Dendritic cell treated with granulocyte-macrophage colony-stimulating factor and Interleukin-4, amounts not matched to agents 40 ng/mL and 50 ng/mL, for 4 days (primary cell): ENCODE measurements around the gene CYP46A1.
"Not testable (repeated sequence)": the region's sequence is repeated elsewhere in the genome, so short reads cannot be mapped to it uniquely, and the experiment has no call there.

Experiments
- H3K27ac Mint-ChIP-seq: one replicate; pipeline ENCODE4 v1.8.0; 2022; ENCODE audit warnings: mild to moderate bottlenecking, mixed read lengths
- H3K27me3 Mint-ChIP-seq: one replicate; pipeline ENCODE4 v1.8.0; 2022; ENCODE audit warnings: mild to moderate bottlenecking, mixed read lengths
- H3K36me3 Mint-ChIP-seq: one replicate; pipeline ENCODE4 v1.8.0; 2022; ENCODE audit warnings: low read depth, mixed read lengths
- H3K4me1 Mint-ChIP-seq: one replicate; pipeline ENCODE4 v1.8.0; 2022; ENCODE audit warnings: low read depth, mixed read lengths
- H3K4me3 Mint-ChIP-seq: one replicate; pipeline ENCODE4 v1.8.0; 2022; ENCODE audit warnings: mild to moderate bottlenecking, moderate library complexity, mixed read lengths
- H3K9me3 Mint-ChIP-seq: one replicate; pipeline ENCODE4 v1.8.0; 2022; ENCODE audit warnings: mixed read lengths
- intact Hi-C: fragments of 100-400 bp; cut with micrococcal nuclease; formaldehyde crosslinking; loops from one replicate; pipeline ENCODE4 v1.15.0; 2022

Gene CYP46A1

DNA sequence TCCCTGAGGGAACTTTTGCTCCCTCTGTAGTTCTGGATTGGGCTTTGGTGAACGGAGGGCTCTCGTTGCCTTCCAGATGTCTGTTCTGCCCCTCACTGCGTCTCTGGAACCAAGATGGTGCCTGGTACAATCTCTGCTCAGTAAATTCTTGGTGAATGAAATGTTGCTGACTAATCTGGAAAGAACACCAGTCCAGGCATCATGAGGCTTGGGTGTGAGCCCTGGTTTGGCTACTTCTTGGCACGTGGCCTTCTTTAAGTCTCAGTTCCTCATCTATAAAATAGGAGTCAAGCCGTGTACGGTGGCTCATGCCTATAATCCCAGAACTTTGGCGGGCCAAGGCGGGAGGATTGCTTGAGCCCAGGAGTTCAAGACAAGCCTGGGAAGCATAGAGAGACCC lies 34.9 kb upstream of the CYP46A1 start:
- Mint-ChIP-seq H3K9me3 (no peaks in the 10 kb centered on the region), H3K36me3 (no peaks in the 10 kb centered on the region), H3K27ac (no peak overlapping the region), H3K4me3 (no peak overlapping the region), H3K27me3 (peaks cover 38% of the 10 kb centered on the region), H3K4me1 (no peaks in the 10 kb centered on the region)
- intact Hi-C loops, result no loop called here

GRCh38 chr14:99649643-99650042 lies 34.5 kb upstream of the CYP46A1 start:
- Mint-ChIP-seq H3K9me3 (no peaks in the 10 kb centered on the region), H3K27ac (no peak overlapping the region), H3K4me3 (no peak overlapping the region), H3K27me3 (peaks cover 38% of the 10 kb centered on the region), H3K4me1 (no peaks in the 10 kb centered on the region), H3K36me3 (no peaks in the 10 kb centered on the region)
- intact Hi-C loops, result no loop called here

- intact Hi-C loops, result no loop called here
- Mint-ChIP-seq H3K36me3 (no peaks in the 10 kb centered on the region), H3K27me3 (peaks cover 37% of the 10 kb centered on the region), H3K9me3 (no peaks in the 10 kb centered on the region), H3K4me1 (no peaks in the 10 kb centered on the region), H3K27ac (no peak overlapping the region), H3K4me3 (no peak overlapping the region)
Measured at GRCh38 chr14:99650189-99650588, 33.9 kb upstream of the CYP46A1 start.

DNA sequence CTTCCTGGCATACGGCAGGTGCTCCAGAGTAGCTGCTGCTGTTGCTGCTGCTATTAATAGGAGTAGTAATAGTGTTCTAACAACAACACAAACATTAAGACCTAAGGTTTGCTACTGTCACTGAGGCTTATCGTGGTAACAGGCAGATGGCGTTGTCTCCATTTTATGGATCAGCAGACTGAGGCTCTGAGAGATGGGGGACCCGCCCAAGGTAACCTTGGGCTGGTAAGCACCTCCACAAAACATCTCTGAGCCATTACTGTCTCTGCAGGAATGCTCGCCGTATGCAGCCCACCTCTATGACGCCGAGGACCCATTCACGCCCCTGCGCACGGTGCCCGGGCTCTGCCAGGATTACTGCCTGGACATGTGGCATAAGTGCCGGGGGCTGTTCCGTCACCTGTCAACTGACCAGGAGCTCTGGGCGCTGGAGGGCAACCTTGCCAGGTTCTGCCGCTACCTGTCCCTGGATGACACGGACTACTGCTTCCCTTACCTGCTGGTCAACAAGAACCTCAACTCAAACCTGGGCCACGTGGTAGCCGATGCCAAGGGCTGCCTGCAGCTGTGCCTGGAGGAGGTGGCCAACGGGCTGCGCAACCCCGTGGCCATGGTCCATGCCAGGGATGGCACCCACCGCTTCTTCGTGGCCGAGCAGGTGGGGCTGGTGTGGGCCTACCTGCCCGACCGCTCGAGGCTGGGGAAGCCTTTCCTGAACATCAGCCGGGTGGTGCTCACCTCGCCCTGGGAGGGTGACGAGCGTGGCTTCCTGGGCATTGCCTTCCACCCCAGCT lies 31.9 kb upstream of the CYP46A1 start:
- Mint-ChIP-seq H3K27me3 (peaks cover 32% of the 10 kb centered on the region), H3K27ac (no peak overlapping the region), H3K9me3 (no peaks in the 10 kb centered on the region), H3K36me3 (no peaks in the 10 kb centered on the region), H3K4me3 (no peak overlapping the region), H3K4me1 (no peaks in the 10 kb centered on the region)
- intact Hi-C loops, result no loop called here

DNA sequence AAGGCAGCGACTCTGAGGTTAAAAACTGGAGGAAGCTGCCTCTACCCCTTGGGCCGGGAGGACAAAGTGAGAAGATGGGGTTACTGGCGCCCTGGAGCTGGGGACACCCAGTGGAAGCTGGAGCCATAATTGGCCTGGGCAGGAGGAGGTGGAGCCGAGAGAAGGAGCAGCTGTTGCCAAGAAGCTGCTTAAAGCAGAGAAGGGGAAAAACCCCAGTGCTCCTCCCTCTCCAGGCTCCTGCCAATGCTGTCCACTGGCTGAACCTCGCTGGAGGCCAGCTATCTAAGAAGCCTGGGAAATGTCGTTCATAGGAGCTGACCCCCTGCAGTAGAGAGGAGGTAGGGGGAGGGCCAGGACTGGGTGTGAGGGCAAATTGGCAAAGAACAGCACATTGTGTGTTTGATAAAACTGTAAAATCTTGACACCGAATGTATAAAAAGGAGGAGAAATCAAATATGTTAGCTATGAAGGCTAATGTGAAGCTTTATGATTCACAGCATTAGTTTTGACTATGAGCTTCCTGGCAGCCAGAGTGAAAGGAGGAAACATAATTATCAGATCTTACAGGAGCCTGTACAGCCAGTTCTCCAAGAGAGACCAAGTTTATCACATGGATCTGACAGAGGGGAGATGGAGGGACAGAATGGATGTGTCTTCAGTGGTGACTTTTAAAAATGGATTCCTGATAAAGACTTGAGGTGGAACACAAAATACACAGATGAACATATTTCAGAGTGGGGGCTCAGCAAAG lies 29.7 kb upstream of the CYP46A1 start:
- H3K27me3 Mint-ChIP-seq, result peaks cover 40% of the 10 kb centered on the region
- H3K36me3 Mint-ChIP-seq, result no peaks in the 10 kb centered on the region
- no peaks in the 10 kb centered on the region for H3K4me1 Mint-ChIP-seq
- intact Hi-C loops, result no loop called here
- H3K9me3 Mint-ChIP-seq, result no peaks in the 10 kb centered on the region
- H3K4me3 Mint-ChIP-seq, result no peak overlapping the region
- no peak overlapping the region for H3K27ac Mint-ChIP-seq

GRCh38 chr14:99655521-99655920 lies 28.6 kb upstream of the CYP46A1 start:
- peaks cover 50% of the 10 kb centered on the region for H3K27me3 Mint-ChIP-seq
- H3K9me3 Mint-ChIP-seq, result no peaks in the 10 kb centered on the region
- no peak overlapping the region for H3K4me3 Mint-ChIP-seq
- H3K36me3 Mint-ChIP-seq, result no peaks in the 10 kb centered on the region
- no peaks in the 10 kb centered on the region for H3K4me1 Mint-ChIP-seq
- intact Hi-C loops, result no loop called here
- no peak overlapping the region for H3K27ac Mint-ChIP-seq

GRCh38 chr14:99656171-99656570 lies 27.9 kb upstream of the CYP46A1 start:
- Mint-ChIP-seq H3K27me3 (peaks cover 55% of the 10 kb centered on the region), H3K36me3 (no peaks in the 10 kb centered on the region), H3K4me3 (no peak overlapping the region), H3K4me1 (no peaks in the 10 kb centered on the region), H3K9me3 (no peaks in the 10 kb centered on the region), H3K27ac (no peak overlapping the region)
- intact Hi-C loops, result no loop called here

GRCh38 chr14:99657645-99658155 lies 26.4 kb upstream of the CYP46A1 start:
- no peaks in the 10 kb centered on the region for H3K9me3 Mint-ChIP-seq
- peaks cover 71% of the 10 kb centered on the region for H3K27me3 Mint-ChIP-seq
- intact Hi-C loops, result no loop called here
- no peak overlapping the region for H3K27ac Mint-ChIP-seq
- H3K4me1 Mint-ChIP-seq, result no peaks in the 10 kb centered on the region
- no peaks in the 10 kb centered on the region for H3K36me3 Mint-ChIP-seq
- no peak overlapping the region for H3K4me3 Mint-ChIP-seq

GRCh38 chr14:99658218-99658845 lies 25.8 kb upstream of the CYP46A1 start:
- Mint-ChIP-seq H3K27ac (no peak overlapping the region), H3K4me1 (no peaks in the 10 kb centered on the region), H3K9me3 (no peaks in the 10 kb centered on the region), H3K4me3 (no peak overlapping the region), H3K36me3 (no peaks in the 10 kb centered on the region), H3K27me3 (peaks cover 74% of the 10 kb centered on the region)
- intact Hi-C loops, result no loop called here

DNA sequence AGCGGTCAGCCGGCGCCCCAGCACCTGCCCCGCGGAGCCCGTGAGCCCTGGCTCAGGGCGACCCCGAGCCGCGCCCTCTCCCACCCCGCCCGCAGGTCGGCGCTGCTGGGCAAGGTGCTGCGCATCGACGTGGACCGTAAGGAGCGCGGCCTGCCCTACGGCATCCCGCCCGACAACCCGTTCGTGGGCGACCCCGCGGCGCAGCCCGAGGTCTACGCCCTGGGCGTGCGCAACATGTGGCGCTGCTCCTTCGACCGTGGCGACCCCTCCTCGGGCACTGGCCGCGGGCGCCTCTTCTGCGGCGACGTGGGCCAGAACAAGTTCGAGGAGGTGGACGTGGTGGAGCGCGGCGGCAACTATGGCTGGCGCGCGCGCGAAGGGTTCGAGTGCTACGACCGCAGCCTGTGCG lies 24.8 kb upstream of the CYP46A1 start:
- Mint-ChIP-seq H3K9me3 (no peaks in the 10 kb centered on the region), H3K4me3 (no peak overlapping the region), H3K36me3 (no peaks in the 10 kb centered on the region), H3K27ac (no peak overlapping the region), H3K27me3 (peaks cover 70% of the 10 kb centered on the region), H3K4me1 (no peaks in the 10 kb centered on the region)
- intact Hi-C loops, result no loop called here

GRCh38 chr14:99660006-99660566 lies 24.0 kb upstream of the CYP46A1 start:
- Mint-ChIP-seq H3K4me3 (no peak overlapping the region), H3K4me1 (no peaks in the 10 kb centered on the region), H3K27ac (no peak overlapping the region), H3K9me3 (no peaks in the 10 kb centered on the region), H3K36me3 (no peaks in the 10 kb centered on the region), H3K27me3 (peaks cover 66% of the 10 kb centered on the region)
- intact Hi-C loops, result no loop called here

DNA sequence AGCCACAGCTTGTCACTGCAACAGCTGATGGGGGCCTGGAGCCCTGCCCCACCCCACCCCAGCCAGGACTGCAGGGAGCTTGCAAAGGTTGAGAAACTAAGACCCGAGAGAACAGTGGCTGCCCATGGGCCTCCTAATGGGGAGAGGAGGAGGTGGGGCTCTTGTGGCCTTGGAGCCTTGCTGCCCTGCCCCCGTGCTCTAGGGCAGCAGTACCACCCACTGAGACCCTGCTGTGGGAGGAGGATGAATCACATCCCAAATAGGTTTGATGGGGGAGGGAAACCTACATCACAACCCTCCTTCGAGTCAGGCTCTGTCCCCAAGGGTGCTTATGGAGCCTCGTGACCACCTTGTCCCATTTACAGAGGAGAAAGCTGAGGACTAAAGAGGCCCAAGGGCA lies 23.3 kb upstream of the CYP46A1 start:
- peaks cover 66% of the 10 kb centered on the region for H3K27me3 Mint-ChIP-seq

GRCh38 chr14:99661206-99661605 lies 22.9 kb upstream of the CYP46A1 start:
- H3K9me3 Mint-ChIP-seq, intact Hi-C loops: not testable (repeated sequence)

More for the DNA sequence above, 23.3 kb upstream of the CYP46A1 start:
- Mint-ChIP-seq H3K9me3 (no peaks in the 10 kb centered on the region), H3K4me1 (no peaks in the 10 kb centered on the region), H3K27ac (no peak overlapping the region), H3K36me3 (no peaks in the 10 kb centered on the region), H3K4me3 (no peak overlapping the region)
- intact Hi-C loops, result no loop called here

DNA sequence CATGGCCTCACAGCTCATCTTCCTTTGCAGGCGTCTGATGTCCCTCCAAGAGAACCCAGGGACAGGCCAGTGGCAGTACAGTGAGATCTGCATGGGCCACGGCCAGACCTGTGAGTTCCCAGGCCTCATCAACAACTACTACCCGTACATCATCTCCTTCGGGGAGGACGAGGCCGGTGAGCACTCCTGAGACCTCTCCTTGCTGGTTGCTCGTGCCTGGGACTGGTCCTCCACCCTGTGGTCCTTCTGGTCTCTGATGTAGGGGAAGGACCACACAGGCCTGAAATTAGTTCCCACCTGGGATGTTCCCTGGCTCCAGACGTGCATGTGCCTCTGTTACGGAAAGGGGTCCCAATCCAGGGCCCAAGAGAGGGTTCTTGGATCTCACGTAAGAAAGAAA lies 21.3 kb upstream of the CYP46A1 start:
- H3K9me3 Mint-ChIP-seq, result no peaks in the 10 kb centered on the region
- H3K36me3 Mint-ChIP-seq, result no peaks in the 10 kb centered on the region
- H3K27me3 Mint-ChIP-seq, result peaks cover 58% of the 10 kb centered on the region
- no peak overlapping the region for H3K4me3 Mint-ChIP-seq
- intact Hi-C loops, result no loop called here
- no peak overlapping the region for H3K27ac Mint-ChIP-seq
- H3K4me1 Mint-ChIP-seq, result peaks cover 8% of the 10 kb centered on the region

More at GRCh38 chr14:99661206-99661605, 22.9 kb upstream of the CYP46A1 start:
- H3K36me3 Mint-ChIP-seq, H3K4me3 Mint-ChIP-seq, H3K27ac Mint-ChIP-seq, H3K4me1 Mint-ChIP-seq: not testable (repeated sequence)
- peaks cover 63% of the 10 kb centered on the region for H3K27me3 Mint-ChIP-seq
